Vagina (tissue), 2 donors: ENCODE results near the gene DUSP23.

Source experiments
- CTCF ChIP-seq, 3 experiments: fragments of 450-650 bp in 2 of 3; fragments of 200-600 bp in 1 of 3; sonication (generic) in 1 of 3; IDR thresholded peaks; one replicate each; pipeline ENCODE4 v1.5.1; 2017 to 2019; ENCODE audit warnings: antibody characterized with exemption in 3 of 3, mild to moderate bottlenecking in 2 of 3, moderate library complexity in 2 of 3
- POLR2A ChIP-seq, 2 donors: fragments of 450-650 bp; IDR thresholded peaks; one replicate each; pipeline ENCODE4 v1.6.1; 2017; ENCODE audit warnings: antibody characterized with exemption in 2 of 2, mild to moderate bottlenecking in 2 of 2, moderate library complexity in 2 of 2
- POLR2AphosphoS5 ChIP-seq, 2 donors: sonication (generic); formaldehyde crosslinking; IDR thresholded peaks; one replicate each; pipeline ENCODE4 v1.9.0; 2017; ENCODE audit warnings: antibody characterized with exemption in 2 of 2, mild to moderate bottlenecking in 2 of 2, low read depth in 1 of 2; ENCODE audit not compliant: insufficient read depth in 1 of 2

GRCh38 chr1:159753386-159753785 is 27.4 kb upstream of the DUSP23 start:
- TF ChIP-seq POLR2A (IDR thresholded peaks at IDR 0.05) (no peak), CTCF (IDR thresholded peaks at IDR 0.05) (no peak), POLR2AphosphoS5 (IDR thresholded peaks at IDR 0.05; ENCODE audit: insufficient read depth in 1 of 2, low read depth in 1 of 2) (no peak)
